HL-60 (cell line): ENCODE measurements around the gene LSMEM2.

Experiments
- DNase-seq, 2 experiments: peaks; one replicate each; pipeline ENCODE4 v3.0.0-alpha.2; 2010 to 2020; ENCODE audit warnings: low read depth in 1 of 2, low spot score in 1 of 2
- H3K27ac ChIP-seq: fragments of 250-450 bp; sonication (Bioruptor Pico); replicated peaks from 2 replicates; pipeline ENCODE4 v1.5.1; 2020; ENCODE audit warnings: mild to moderate bottlenecking, moderate library complexity
- H3K27me3 ChIP-seq: fragments of 250-450 bp; sonication (Bioruptor Pico); 2 replicates; pipeline ENCODE4 v1.5.1; 2021; ENCODE audit warnings: mild to moderate bottlenecking, moderate library complexity; ENCODE audit not compliant: insufficient read depth, poor library complexity, severe bottlenecking
- H3K4me3 ChIP-seq: replicated peaks from 2 replicates; pipeline ENCODE4 v1.5.1; 2011; ENCODE audit warnings: mild to moderate bottlenecking, control low read depth, low read length; ENCODE audit not compliant: insufficient read depth
- CTCF ChIP-seq: IDR thresholded peaks from one replicate; pipeline ENCODE4 v1.5.1; 2011; ENCODE audit warnings: low read length, control low read depth, inconsistent platforms; ENCODE audit not compliant: insufficient read depth
- GABPA ChIP-seq: IDR thresholded peaks from 2 replicates; pipeline ENCODE4 v1.6.1; 2012; ENCODE audit warnings: low read depth
- POLR2AphosphoS5 ChIP-seq: IDR thresholded peaks from 2 replicates; pipeline ENCODE4 v1.6.1; 2012; ENCODE audit warnings: low read depth
- REST ChIP-seq: IDR thresholded peaks from 2 replicates; pipeline ENCODE4 v1.6.1; 2012; ENCODE audit warnings: low read depth; ENCODE audit not compliant: insufficient replicate concordance
- SPI1 ChIP-seq: IDR thresholded peaks from 2 replicates; pipeline ENCODE4 v1.6.1; 2012; ENCODE audit warnings: low read depth, mild to moderate bottlenecking, borderline replicate concordance

The LSMEM2 gene

GRCh38 chr3:50264383-50264963, 14.4 kb upstream of the LSMEM2 start:
- Histone ChIP-seq H3K27ac (no peak overlapping the region), H3K27me3 (peaks cover 16% of the 10 kb centered on the region), H3K4me3 (no peak overlapping the region)
- DNase-seq, result no peak
- no peak for TF ChIP-seq REST
- TF ChIP-seq SPI1, result no peak

- Histone ChIP-seq H3K27me3 (peaks cover 16% of the 10 kb centered on the region), H3K4me3 (no peak overlapping the region), H3K27ac (no peak overlapping the region)
- no peak for DNase-seq
- TF ChIP-seq GABPA (no peak), SPI1 (no peak), CTCF (no peak), REST (no peak), POLR2AphosphoS5 (no peak)
These were observed 13.9 kb upstream of the LSMEM2 start for GRCh38 chr3:50264964-50265485.

GRCh38 chr3:50265571-50265970, 13.3 kb upstream of the LSMEM2 start:
- TF ChIP-seq GABPA, result no peak
- Histone ChIP-seq H3K27ac (no peak overlapping the region), H3K27me3 (peaks cover 16% of the 10 kb centered on the region), H3K4me3 (no peak overlapping the region)
- no peak for DNase-seq

- H3K27ac ChIP-seq, result no peak overlapping the region
- no peak for DNase-seq
- H3K4me3 ChIP-seq, result no peak overlapping the region
- H3K27me3 ChIP-seq, result peaks cover 16% of the 10 kb centered on the region
- TF ChIP-seq CTCF, result no peak
- TF ChIP-seq POLR2AphosphoS5, result no peak
These were observed 12.9 kb upstream of the LSMEM2 start for GRCh38 chr3:50266017-50266416.

- DNase-seq, result no peak
- TF ChIP-seq GABPA (no peak), REST (no peak), CTCF (no peak), POLR2AphosphoS5 (no peak), SPI1 (no peak)
- Histone ChIP-seq H3K4me3 (no peak overlapping the region), H3K27me3 (peaks cover 16% of the 10 kb centered on the region), H3K27ac (no peak overlapping the region)
These were observed 12.1 kb upstream of the LSMEM2 start for GRCh38 chr3:50266836-50267235.
